Measurements from ENCODE around the gene HEPN1. TPM values are rescaled to one million over a fixed set of nuclear protein-coding genes. Genes with fewer than 3 reads are reported as not detected.
"Not testable (repeated sequence)": the region's sequence is repeated elsewhere in the genome, so short reads cannot be mapped to it uniquely, and the experiment has no call there.

Gene HEPN1
- total and polyA plus RNA-seq, 3 donors from 2014 or later: not detected

DNA sequence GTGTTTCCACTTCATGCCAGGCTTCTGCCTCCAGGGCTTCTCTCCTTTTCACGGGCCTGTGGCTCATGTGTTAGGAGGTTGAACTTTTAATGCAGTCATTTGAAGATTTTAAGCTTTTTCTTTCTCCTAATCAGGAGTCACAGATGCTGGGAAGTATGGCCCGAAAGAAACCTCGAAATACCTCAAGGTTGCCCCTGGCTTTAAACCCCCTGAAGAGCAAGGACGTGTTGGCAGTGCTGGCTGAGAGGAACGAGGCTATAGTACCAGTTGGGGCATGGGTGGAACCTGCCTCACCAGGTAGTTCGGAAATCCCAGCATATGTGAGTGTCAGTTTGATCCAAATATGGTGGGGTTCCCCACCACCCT is 35.5 kb downstream of the HEPN1 start:
- TF ChIP-seq POLR2A (IDR thresholded peaks at IDR 0.05): no peak
- TF ChIP-seq, protein P1, sequence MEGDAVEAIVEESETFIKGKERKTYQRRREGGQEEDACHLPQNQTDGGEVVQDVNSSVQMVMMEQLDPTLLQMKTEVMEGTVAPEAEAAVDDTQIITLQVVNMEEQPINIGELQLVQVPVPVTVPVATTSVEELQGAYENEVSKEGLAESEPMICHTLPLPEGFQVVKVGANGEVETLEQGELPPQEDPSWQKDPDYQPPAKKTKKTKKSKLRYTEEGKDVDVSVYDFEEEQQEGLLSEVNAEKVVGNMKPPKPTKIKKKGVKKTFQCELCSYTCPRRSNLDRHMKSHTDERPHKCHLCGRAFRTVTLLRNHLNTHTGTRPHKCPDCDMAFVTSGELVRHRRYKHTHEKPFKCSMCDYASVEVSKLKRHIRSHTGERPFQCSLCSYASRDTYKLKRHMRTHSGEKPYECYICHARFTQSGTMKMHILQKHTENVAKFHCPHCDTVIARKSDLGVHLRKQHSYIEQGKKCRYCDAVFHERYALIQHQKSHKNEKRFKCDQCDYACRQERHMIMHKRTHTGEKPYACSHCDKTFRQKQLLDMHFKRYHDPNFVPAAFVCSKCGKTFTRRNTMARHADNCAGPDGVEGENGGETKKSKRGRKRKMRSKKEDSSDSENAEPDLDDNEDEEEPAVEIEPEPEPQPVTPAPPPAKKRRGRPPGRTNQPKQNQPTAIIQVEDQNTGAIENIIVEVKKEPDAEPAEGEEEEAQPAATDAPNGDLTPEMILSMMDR (IDR thresholded peaks at IDR 0.05): no peak
- Histone ChIP-seq H3K36me3 (ENCODE audit: low read depth, missing control alignments) (no peaks in the 10 kb centered on the region), H3K9me3 (no peaks in the 10 kb centered on the region), H3K27ac (peak overlapping the region; percentile 63 to 76), H3K27me3 (no peaks in the 10 kb centered on the region), H3K4me3 (peak overlapping the region; percentile 62 to 79), H3K4me1 (peaks cover 3% of the 10 kb centered on the region)
- intact Hi-C loops (cut with DNase I; ENCODE audit: low total_unique reads): no loop called here
- WGBS, 2 donors: 21 to 28% methylated on average over 6 of the region's 6 CpGs
- DNase-seq: no peak

DNA sequence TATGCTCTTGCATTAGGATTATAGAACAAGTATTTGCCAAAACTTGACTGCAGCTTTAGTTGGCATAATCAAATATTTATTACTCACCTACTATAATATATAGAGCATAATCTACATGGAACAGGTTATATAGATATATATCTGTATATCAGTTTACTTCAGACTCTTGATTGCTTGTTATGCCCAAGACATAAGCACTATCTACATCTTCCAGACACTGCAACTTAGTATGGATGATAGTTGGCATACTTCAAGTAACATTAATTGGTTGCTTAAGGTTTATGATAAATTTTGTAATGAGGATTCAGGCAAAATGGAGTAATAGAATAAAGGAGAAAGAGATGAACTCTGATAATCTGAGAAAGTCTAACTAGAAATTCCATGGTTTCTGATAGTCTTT is 36.0 kb downstream of the HEPN1 start:
- DNase-seq: no peak
- no peaks in the 10 kb centered on the region for H3K36me3 ChIP-seq (ENCODE audit: low read depth, missing control alignments)
- H3K4me1 ChIP-seq: peaks cover 3% of the 10 kb centered on the region
- TF ChIP-seq, protein P1 (IDR thresholded peaks at IDR 0.05): no peak
- no peak for TF ChIP-seq POLR2A (IDR thresholded peaks at IDR 0.05)
- H3K9me3 ChIP-seq: no peaks in the 10 kb centered on the region
- H3K4me3 ChIP-seq: peak overlapping the region in 1 of 2 donors; percentile 79
- H3K27ac ChIP-seq: no peak overlapping the region
- intact Hi-C loops (cut with DNase I; ENCODE audit: low total_unique reads): no loop called here
- no peaks in the 10 kb centered on the region for H3K27me3 ChIP-seq

DNA sequence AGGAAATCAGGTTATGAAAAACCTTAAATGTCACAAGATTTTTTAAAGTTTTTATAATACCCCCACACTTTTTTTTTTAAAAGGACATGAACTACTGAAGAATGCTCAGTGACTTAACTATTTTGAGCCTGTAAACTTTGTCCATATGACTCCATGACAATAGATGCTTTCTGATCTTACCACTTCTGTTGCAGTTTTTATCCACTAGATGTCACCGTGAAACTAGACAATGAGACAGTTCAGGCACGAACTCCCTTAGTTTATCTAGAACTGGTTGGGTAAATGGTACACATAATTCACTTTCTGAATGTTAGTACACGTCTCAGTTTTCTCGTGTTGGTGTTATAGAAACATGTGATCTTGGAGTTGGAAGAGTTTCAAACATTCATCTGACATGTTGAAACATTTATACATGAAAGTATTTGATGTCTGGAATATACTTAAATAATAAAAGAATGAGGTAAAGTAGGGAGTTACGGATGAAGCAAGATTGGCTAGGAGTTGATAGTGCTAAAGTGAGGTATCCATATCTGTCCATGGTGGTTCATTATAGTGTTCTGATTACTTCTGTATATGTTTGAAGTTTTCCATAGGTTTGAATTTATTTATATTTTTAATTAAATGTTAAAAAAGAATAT is 43.0 kb downstream of the HEPN1 start:
- H3K36me3 ChIP-seq (ENCODE audit: low read depth, missing control alignments): no peaks in the 10 kb centered on the region
- H3K4me1 ChIP-seq: no peaks in the 10 kb centered on the region
- H3K27me3 ChIP-seq: no peaks in the 10 kb centered on the region
- intact Hi-C loops (cut with DNase I; ENCODE audit: low total_unique reads): no loop called here
- 35 to 37% methylated on average over 5 of the region's 5 CpGs for WGBS, 2 donors
- no peak overlapping the region for H3K4me3 ChIP-seq
- no peak for DNase-seq
- TF ChIP-seq, protein P1 (IDR thresholded peaks at IDR 0.05): peak; percentile 34 to 64 (median 49)
- no peak for TF ChIP-seq POLR2A (IDR thresholded peaks at IDR 0.05)
- no peak overlapping the region for H3K27ac ChIP-seq
- no peaks in the 10 kb centered on the region for H3K9me3 ChIP-seq

DNA sequence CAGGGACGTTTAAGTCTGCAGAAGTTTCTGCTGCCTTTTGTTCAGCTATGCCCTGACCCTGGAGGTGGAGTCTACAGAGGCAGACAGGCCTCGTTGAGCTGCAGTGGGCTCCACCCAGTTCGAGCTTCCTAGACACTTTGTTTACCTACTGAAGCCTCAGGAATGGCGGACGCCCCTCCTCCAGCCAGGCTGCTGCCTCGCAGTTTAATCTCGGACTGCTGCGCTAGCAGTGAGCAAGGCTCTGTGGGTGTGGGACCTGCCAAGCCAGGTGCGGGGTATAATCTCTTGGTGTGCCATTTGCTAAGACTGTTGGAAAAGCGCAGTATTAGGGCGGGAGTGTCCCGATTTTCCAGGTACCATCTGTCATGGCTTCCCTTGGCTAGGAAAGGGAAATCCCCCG is 49.1 kb downstream of the HEPN1 start:
- WGBS, 2 donors: 76 to 94% methylated on average over 3 to 13 of the region's 13 CpGs
- DNase-seq; intact Hi-C loops (cut with DNase I; ENCODE audit: low total_unique reads); H3K27ac ChIP-seq; H3K4me3 ChIP-seq; H3K27me3 ChIP-seq; H3K4me1 ChIP-seq; H3K9me3 ChIP-seq; H3K36me3 ChIP-seq (ENCODE audit: low read depth, missing control alignments): not testable (repeated sequence)

Other genes starting within 250 kb of the HEPN1 start
- 10 to 100 TPM; 14.5 to 16.1 TPM for gene SIAE, start 245.5 kb upstream of the HEPN1 start, total RNA-seq
- 15.3 TPM for gene SIAE, start 245.5 kb upstream of the HEPN1 start, polyA plus RNA-seq (ENCODE audit: insufficient read depth, low read depth, low replicate concordance)
- gene SPA17, start 245.3 kb upstream of the HEPN1 start, total RNA-seq: 100 to 1,000 TPM in 1 of 2 donors, 10 to 100 TPM in 1; 97.5 to 170 TPM
- gene SPA17, start 245.3 kb upstream of the HEPN1 start, polyA plus RNA-seq (ENCODE audit: insufficient read depth, low read depth, low replicate concordance): 405 TPM
- gene NRGN, start 179.3 kb upstream of the HEPN1 start, total RNA-seq: 1 to 10 TPM; 3.0 to 5.5 TPM
- gene NRGN, start 179.3 kb upstream of the HEPN1 start, polyA plus RNA-seq (ENCODE audit: insufficient read depth, low read depth, low replicate concordance): 10.4 TPM
- 1 to 10 TPM in 1 of 2 donors, under 1 TPM in 1; 0.74 to 1.3 TPM for gene VSIG2, start 167.0 kb upstream of the HEPN1 start, total RNA-seq
- 4.4 TPM for gene VSIG2, start 167.0 kb upstream of the HEPN1 start, polyA plus RNA-seq (ENCODE audit: insufficient read depth, low read depth, low replicate concordance)
- gene ESAM, start 157.0 kb upstream of the HEPN1 start, total RNA-seq: 10 to 100 TPM in 1 of 2 donors, 1 to 10 TPM in 1; 6.0 to 10.6 TPM
- 15.8 TPM for gene ESAM, start 157.0 kb upstream of the HEPN1 start, polyA plus RNA-seq (ENCODE audit: insufficient read depth, low read depth, low replicate concordance)
- gene MSANTD2, start 118.8 kb upstream of the HEPN1 start, total RNA-seq: 10 to 100 TPM; 11.3 to 19.1 TPM
- gene MSANTD2, start 118.8 kb upstream of the HEPN1 start, polyA plus RNA-seq (ENCODE audit: insufficient read depth, low read depth, low replicate concordance): 7.4 TPM
- gene ROBO3, start 53.8 kb upstream of the HEPN1 start, total RNA-seq: 10 to 100 TPM; 11.8 to 31.6 TPM
- 12.9 TPM for gene ROBO3, start 53.8 kb upstream of the HEPN1 start, polyA plus RNA-seq (ENCODE audit: insufficient read depth, low read depth, low replicate concordance)
- 1 to 10 TPM; 5.7 to 8.4 TPM for gene ROBO4, start 21.4 kb upstream of the HEPN1 start, total RNA-seq
- 7.0 TPM for gene ROBO4, start 21.4 kb upstream of the HEPN1 start, polyA plus RNA-seq (ENCODE audit: insufficient read depth, low read depth, low replicate concordance)
- gene HEPACAM, start 16.8 kb downstream of the HEPN1 start, total RNA-seq: under 1 TPM; 0.24 to 0.25 TPM
- gene HEPACAM, start 16.8 kb downstream of the HEPN1 start, polyA plus RNA-seq (ENCODE audit: insufficient read depth, low read depth, low replicate concordance): 0.75 TPM
- gene CCDC15, start 35.0 kb downstream of the HEPN1 start, total RNA-seq: 10 to 100 TPM; 14.9 to 15.1 TPM
- gene CCDC15, start 35.0 kb downstream of the HEPN1 start, polyA plus RNA-seq (ENCODE audit: insufficient read depth, low read depth, low replicate concordance): 8.0 TPM
- gene SLC37A2, start 144.1 kb downstream of the HEPN1 start, total RNA-seq: 1 to 10 TPM; 3.0 to 7.6 TPM
- 6.2 TPM for gene SLC37A2, start 144.1 kb downstream of the HEPN1 start, polyA plus RNA-seq (ENCODE audit: insufficient read depth, low read depth, low replicate concordance)
- 10 to 100 TPM; 15.1 to 17.2 TPM for gene TMEM218, start 192.4 kb downstream of the HEPN1 start, total RNA-seq
- gene TMEM218, start 192.4 kb downstream of the HEPN1 start, polyA plus RNA-seq (ENCODE audit: insufficient read depth, low read depth, low replicate concordance): 17.7 TPM
- 1 to 10 TPM; 5.5 to 7.3 TPM for gene PKNOX2, start 245.5 kb downstream of the HEPN1 start, total RNA-seq
- 10.4 TPM for gene PKNOX2, start 245.5 kb downstream of the HEPN1 start, polyA plus RNA-seq (ENCODE audit: insufficient read depth, low read depth, low replicate concordance)